GM19467 (cell line): ENCODE data around the gene SLC16A5.
A peak's percentile ranks its signal among the peaks of the same experiment; 100 is the strongest.
"Not testable (repeated sequence)": the region's sequence is repeated elsewhere in the genome, so short reads cannot be mapped to it uniquely, and the experiment has no call there.

Source experiments
- ATAC-seq: cut with Tn5 transposase; IDR thresholded peaks from one replicate; pipeline ENCODE4 v1.9.1; 2021; ENCODE audit warnings: mild to moderate bottlenecking, moderate library complexity; ENCODE audit not compliant: unreplicated experiment

SLC16A5 gene

DNA sequence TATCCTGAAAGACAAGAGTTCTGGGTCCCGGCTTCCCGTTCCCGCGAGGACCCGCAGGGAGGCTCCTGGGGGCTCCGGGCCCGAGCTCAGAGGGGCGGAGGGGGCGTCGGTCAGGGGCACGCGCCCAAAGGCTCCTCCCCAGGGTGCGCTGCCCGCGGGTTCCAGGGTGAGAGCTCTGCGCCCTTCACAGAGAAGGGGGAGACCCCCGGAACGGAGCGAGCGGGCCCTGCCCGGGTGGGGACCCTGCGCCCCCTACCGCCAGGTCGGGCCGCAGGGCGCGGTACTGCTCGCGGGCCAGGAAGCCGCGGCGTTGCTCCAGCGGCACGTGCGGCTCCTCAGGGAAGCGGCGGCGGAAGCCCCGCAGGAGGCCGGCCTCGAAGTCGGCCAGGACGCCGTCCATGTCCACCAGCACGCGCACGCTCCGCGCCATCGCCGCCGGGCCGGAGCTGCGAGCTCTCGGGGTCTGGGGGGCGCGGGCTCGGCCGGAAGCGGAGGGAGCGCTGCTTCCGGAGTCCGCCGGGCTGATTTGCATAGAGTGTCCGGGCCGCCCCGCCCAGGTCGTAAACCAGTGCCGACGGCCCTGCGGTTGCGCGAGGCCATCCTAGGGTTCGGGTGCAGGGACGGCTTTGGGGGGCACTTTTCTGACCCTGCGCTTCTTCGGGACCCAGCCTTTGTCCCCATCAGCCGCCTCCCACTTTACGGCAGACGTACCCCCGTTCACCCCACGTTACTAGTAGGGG lies 43.7 kb downstream of the SLC16A5 start, which contains the start of gene NT5C:
Gene NT5C, minus strand, starts transcription at position 465 of the 740 bp plus-strand sequence. Its CDS starts 35 bp downstream, at position 430.
- peak; percentile 73 for ATAC-seq

GRCh38 chr17:75132018-75133000 lies 44.6 kb downstream of the SLC16A5 start:
- not testable (repeated sequence) for ATAC-seq

DNA sequence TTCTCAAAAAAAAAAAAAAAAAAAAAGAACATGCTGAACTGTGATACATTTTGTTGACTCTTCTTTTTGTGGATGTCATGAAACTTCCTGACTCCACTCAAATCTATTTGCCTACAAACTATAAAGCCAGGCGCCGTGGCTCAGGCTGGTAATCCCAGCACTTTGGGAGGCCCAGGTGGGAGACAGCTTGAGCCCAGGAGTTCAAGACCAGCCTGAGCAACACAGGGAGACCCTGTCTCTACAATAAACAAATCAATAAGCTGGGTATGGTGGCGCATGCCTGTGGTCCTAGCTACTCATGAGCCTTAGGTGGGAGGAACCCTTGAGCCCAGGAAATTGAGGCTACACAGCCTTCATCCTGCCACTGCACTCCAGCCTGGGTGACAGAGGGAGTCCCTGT lies 45.2 kb downstream of the SLC16A5 start:
- no peak for ATAC-seq

- not testable (repeated sequence) for ATAC-seq
Observed at GRCh38 chr17:75133607-75134347, 46.0 kb downstream of the SLC16A5 start.

- ATAC-seq = no peak
Observed at GRCh38 chr17:75135452-75135851, 47.7 kb downstream of the SLC16A5 start.

- ATAC-seq = no peak
Observed at GRCh38 chr17:75135946-75136345, 48.2 kb downstream of the SLC16A5 start.

GRCh38 chr17:75137762-75138161 lies 50.0 kb downstream of the SLC16A5 start:
- ATAC-seq = not testable (repeated sequence)

DNA sequence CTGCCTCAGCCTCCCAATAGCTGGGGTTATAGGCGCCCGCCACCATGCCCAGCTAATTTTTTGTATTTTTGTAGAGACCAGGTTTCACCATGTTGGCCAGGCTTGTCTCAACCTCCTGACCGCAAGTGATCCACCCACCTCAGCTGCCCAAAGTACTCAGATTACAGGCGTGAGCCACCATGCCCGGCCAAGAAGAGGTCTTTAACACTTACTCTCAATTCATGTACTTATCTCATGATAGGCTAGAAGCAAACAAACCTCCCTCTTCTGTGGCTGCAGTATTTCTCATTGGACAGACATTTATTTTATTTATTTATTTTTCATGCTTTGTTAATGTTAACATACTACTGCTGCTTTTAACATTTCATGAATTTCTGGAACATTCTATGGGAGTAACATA lies 50.8 kb downstream of the SLC16A5 start:
- no peak for ATAC-seq

- ATAC-seq = no peak
Observed at GRCh38 chr17:75142236-75142971, 54.6 kb downstream of the SLC16A5 start.

DNA sequence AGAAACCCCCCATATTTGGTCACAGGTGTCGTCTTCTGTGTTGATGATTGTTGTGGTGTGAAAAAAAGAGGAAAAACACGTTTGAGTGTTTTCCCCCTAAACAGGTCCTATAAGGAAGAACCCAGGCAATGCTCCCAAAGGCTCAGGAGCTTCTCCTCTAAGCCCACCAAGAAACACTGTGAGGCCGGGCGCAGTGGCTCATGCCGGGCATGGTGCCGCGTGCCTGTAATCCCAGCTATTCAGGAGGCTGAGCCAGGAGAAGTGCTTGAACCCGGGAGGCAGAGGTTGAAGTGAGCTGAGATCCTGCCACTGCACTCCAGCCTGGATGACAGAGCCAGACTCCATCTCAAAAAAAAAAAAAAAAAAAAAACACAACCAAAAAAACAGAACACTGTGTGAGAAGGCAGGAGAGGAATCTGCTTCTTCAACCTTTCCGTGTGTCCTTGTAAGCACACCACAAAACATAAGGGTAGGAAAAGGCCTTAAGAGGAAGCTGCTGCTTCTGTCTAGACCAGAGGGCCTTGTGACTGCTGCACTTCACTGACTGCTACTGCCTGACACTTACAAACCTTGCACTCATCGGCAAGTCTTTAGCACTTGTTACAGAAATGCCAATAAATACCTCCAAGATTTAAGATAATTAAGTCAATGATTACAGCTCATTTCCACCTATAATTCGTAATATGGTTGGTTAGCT lies 57.2 kb downstream of the SLC16A5 start:
- no peak for ATAC-seq

- no peak for ATAC-seq
Observed at GRCh38 chr17:75146592-75146991, 58.8 kb downstream of the SLC16A5 start.

- ATAC-seq = no peak
Observed at GRCh38 chr17:75147878-75148546, 60.3 kb downstream of the SLC16A5 start.

GRCh38 chr17:75151930-75152329 lies 64.2 kb downstream of the SLC16A5 start:
- no peak for ATAC-seq

- no peak for ATAC-seq
Observed at GRCh38 chr17:75152523-75152921, 64.8 kb downstream of the SLC16A5 start.

DNA sequence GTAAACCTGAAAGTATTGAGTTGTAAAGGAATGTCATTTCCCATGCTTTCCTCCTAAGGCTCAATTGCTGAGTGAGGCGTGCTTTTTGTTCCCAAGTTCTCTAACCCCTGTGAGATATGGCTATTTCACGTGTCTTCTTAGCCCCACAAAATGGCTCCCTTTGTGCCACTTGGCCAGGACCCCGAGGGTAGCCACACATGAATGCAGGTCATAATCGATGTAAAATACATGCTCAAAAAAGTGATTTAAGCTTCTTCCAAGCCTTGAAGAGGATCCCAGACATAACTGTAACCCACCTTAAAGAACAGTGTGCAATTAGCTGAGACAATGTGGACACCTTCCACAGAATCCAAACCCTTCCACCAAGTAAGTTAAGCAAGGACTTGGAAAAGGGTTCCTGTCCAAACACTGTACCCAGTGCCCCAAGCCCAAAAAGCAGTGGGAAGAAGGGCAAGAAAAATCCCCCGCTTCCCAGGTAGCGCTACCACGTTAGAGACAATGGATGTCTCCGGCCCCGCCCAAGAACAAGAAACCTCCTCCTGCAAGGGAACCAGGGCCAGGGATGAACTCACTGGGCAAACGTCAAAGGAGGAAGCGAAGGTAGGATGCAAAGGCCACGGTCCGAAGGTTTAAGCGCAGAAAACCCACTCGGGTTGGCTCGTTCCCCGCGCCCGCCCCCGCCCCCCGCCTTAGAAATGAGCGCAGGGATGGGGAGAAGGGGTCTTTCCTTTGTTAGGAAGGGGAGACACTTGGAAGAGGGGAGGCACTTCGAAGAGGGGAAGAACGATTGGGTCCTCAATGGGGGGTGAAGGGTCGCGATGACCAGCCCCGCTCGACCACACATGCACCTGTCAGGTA lies 65.4 kb downstream of the SLC16A5 start:
- ATAC-seq = no peak

DNA sequence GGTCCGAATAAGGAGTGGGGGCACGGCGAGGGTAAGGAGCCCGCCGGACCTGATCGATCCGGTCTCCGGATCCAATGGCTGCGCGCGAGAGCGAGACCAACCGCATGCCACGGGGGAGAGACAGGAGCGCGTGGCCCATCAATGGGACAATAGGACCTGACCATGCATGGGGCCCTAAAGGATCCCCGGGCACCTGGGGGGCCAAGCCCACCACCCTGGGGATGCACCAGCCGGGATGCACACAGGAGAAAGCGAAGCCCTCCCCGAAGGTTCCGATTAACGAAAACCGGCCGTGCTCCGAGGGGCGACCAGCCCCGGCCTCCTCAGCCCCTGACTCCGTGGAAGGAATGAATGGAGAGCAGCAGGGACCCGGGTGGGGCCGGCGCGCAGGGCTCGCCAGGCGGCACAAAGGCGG lies 66.0 kb downstream of the SLC16A5 start:
- ATAC-seq = no peak

DNA sequence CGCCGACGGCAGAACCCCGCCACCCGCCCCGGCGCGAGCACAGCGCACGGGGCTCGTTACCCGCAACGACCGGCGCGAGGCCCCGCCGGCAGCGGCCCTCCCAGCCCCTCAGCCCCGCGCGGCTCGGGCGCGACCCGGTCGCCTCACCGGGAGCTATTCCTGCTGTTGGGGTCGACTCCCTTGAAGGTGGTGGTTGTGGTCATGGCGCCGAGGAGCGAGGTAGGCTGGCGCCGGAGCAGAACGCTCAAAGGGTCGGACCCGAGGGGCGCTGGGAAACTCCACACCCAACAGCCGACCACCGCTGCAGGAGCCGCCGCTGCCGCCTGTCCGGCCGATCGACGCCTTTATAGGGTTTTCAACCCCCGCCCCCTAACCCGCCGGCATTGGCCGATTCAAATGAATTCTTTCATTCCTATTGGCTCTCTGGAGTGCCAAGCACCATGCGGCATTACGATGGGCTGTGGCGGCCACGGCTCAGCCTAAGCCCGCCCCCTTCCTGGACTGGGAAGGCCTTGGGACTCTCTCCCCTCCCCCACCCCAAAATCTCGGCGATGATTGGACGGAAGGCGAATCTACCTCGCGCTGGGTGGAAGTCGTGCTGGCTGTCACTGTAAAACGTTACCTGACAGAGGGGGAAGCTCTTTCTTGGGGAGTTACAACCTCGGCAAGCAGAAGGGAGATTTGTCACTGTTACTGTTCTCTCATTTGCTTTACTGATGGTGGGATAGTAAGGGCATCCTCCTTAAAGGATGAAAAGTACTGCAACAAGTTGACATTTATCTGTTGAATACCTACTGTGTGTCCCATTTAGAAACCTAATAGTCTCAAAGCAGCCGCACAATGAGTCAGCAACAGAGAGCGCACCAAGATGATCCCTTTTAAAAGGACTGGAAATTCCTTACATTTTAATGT lies 66.7 kb downstream of the SLC16A5 start, which contains the start of gene JPT1:
Gene JPT1, minus strand, starts transcription at position 318 of the 912 bp plus-strand sequence. Its CDS starts 115 bp downstream, at position 203.
- ATAC-seq = peak; percentile 91
